HG03460 (cell line): ENCODE results near the gene FHIT.
"Not testable (repeated sequence)": the region's sequence is repeated elsewhere in the genome, so short reads cannot be mapped to it uniquely, and the experiment has no call there.

Experiments
- ATAC-seq: cut with Tn5 transposase; IDR thresholded peaks from one replicate; pipeline ENCODE4 v1.9.1; 2021; ENCODE audit not compliant: unreplicated experiment

FHIT gene

DNA sequence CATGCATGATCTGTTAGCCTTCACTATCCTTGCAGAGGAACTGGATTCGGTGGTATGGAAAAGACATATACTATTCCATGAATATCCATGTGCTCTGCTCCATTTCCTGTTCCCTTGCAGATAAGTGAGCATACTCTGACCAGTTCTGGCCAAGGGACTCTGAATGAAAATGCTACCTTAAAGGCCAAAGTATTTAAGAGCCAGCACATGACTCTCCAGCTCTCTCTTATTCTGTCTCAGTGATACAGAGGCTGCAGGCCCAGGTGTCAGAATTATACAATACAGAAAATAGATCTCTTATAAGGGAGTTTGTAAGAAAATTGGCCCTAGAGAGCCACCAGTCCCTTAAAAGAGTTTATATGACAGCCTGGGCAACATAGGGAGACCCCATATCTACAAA is 1421.7 kb downstream of the FHIT start:
- ATAC-seq = no peak

DNA sequence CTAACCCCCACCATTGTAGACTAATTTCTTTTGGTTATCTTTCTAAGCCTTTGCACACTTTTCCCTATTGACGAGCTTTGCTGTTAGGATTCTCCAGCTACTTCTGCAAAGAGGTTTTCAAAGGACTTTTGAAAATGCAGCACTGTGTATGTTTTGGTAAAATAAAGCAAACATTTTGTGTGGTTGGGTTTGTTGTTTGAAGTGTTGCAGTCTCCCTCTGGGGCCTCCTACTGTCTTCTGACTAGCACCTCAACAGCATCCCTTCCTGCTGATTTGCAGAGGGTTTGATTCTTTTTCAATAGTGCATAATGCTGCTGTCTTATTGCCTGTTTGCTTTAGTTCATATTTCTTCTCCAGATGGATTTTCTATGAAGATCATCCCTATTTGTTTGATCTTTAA is 1426.4 kb downstream of the FHIT start:
- ATAC-seq = no peak

DNA sequence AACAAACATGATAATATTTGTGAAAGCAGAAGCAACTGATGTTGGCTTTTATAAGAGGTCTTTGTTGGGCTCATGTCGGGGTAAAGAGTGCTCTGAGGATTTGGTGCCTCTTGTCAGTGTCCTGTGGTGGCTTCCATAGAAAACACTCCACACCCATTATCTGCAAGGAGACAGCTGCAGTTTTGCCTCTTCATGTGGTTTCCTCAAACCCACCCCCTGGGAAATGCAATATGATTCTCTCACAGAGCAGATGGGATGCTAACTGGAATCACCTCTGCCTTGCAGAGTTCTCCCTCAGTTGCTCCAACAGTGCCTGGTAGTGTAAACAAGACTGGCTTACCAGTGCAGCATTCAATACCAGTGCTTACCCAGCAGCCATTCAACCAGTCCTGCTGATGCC is 1430.0 kb downstream of the FHIT start:
- ATAC-seq = no peak

DNA sequence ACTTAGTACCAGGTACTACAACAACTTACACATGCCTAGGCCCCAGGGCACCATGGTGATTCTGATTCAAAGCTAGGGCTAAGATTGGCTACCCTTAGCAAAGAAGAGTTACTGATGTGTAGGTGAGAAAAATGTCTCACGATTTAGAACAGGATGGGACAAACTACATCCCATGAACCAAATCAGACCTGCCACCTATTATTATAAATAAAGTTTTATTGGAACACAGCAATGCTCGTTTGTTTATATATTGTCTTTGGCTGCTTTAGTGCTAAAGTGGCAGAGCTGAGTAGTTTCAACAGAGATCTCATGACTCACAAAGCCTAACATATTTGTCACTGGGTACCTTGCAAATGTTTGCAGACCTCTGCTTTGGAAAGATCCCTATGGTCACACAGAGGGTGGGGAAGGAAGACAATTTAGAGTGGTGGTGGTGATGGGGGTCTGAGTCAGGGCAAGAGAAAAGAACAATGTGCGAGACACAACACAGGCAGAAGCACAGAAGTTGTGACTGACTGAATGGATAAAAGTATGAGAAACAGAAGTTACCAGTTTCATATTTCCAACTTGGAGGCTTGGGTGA is 1430.8 kb downstream of the FHIT start:
- no peak for ATAC-seq

DNA sequence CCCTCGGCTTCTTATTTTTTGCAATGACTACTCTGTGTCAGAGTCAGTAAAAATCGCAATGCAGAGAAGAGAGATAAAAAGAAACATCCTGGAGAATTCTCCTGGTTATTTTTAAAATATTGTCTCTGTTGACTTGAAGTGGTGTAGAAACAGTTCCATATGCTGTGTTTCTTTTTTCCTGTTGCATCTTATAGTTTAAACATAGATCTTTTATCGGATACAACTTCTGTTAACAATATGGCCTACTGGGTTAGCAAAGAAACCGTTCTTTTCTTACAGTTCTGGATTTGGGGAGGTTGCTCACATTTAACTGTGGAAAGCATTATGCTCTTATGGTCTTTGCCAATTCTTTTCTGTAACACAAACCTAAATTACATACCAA is 1432.3 kb downstream of the FHIT start:
- ATAC-seq = no peak

DNA sequence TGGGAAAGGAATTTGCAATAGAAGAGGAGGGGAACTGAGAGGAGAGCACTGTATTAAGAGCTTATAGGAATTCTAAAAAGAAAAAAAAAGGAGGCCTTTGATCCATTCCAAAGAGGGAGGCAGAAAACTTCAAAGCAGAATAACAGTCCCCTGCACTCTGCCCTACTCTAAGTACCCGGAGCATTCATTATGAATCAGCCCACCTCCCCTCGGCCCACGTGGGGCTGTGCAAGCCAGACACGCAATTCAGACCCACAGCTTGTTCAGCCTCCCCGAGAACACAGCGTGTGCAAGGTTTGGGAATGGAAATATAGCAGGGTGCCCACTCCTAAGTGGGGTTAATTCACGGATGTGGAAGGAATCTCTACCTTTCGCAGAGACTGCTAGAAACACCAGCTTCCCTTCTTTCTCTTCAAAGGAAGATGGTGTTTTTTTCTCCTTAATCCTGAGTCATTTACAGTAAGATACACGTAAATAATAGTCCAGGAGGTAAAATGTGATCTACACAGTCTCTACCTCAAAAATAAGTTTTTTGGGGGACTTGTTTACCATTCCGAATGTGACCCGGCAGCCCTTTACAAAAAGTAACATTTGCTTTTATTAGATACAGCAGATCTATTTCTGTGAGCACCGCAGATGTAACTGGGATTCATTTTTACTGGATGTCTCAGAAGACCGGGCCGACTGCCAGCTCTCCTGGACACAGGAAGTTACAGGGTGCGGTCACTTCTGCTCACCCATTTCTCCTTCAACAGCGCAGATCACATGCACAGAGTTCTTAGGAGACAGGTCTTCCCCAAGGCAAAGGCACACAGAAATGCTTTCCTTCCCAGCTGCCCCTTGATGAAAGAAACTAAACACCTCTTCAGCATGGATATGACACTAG is 1433.0 kb downstream of the FHIT start:
- no peak for ATAC-seq

DNA sequence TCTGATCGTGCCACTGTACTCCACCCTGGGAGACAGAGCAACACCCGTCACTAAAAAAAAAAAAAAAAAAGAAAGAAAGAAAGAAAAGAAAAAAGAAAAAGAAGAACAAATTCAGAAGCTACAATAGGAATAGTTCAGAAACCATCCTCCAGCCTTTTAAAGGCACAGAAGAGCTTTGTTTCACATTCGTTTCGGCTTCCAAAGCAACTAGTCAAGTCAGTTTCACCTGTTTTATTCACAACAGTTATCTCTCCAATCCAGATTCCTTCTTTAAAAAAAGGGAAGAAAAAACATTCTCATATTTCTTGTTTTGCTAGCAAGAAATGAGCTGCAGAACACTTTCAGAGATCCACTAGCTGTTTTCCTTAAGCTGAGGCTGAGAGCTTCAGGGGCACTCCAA is 1433.7 kb downstream of the FHIT start:
- ATAC-seq = no peak

DNA sequence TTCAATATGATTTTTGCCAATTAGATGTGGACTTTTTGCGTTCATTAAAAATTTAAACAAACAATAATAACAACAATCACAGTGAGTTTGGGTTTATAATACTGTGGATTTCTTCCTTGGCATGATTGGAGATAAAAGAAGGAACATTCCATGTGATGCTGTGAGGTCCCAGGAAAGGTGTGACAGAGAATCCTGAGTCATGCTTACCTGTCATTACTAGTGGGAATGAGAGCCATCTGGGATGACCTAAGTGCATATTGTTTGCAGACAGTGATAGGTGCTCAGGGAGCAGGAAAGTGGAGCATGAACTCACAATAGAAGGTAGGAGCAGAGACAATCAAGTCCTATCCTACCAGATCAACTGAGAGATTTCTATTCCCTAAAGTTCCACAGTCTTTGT is 1434.9 kb downstream of the FHIT start:
- no peak for ATAC-seq

DNA sequence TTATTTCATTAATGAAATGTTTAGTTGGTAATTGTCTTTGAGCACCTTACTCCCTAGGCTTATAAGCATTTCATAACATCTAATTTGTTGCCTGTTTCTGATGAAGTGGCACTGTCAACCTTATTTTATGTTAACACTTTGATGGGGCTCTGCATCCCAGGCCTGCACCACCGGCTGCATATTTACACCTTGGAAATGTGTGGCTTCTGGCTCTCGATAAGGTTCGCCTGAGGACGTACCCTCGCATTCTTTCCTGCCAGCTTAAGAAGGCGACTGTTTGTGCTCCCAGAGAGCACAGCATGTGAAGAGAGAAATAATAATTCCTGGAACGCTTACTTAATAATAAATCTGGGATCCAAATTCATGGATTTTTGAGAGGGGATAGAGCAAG is 1438.1 kb downstream of the FHIT start:
- no peak for ATAC-seq

DNA sequence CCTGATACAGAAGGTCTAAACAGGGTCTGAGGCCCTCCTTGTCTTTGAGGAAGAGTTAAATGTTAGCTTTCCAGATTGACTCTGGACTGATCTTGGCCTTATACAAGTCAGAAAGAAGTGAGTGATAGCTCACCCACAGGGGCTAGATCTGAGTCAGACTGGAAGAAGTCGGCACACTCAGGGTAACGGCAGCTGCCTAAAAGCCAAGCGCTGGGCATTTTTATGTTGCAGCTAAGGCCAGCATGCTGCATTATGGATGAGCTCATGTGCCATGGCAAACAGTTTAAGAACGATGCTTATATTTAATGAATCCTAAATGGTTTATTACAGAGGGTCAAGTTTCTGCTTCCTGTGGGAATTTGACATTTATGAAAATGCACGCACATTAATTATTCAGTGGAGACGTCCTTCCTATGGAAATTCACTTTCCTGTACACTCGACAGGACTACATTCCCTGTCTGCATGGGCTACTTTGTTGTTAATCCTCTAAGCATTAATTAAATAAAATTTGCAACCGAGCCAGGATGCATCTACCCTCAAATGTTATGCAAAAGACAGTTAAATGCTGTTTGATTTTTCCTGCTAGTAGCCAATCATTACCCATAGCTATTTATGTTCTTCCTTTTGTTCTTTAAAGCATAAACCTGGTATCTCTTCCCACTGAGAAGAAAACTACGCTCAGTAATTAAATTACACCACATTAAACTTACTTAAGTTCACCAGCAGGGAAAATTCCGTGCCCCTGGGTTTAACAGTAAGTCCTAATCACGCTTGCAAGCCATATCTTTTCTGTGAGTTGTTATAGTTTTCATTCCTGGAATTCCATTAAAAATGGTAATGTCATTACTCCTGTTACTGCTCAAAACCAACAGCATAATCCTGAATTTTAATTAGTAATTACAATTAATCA is 1438.8 kb downstream of the FHIT start:
- ATAC-seq = no peak

DNA sequence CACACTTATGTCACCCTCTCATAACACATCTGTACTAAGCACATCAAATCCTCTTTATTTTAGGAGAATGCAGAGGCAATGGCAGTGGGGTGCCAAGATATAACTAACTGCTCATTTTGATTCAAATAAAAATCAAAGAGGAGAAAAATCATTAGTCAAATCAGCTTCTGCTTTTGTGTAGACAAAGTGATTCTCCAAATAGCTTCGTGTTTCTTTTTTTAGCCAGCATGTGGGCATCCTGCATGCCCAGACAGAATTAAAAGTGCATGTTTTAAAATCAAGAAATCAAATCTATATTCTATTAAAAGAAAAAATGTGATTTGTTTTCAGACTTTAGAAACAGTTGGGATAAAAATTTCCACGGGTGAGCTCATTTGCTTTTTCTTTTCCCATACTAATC is 1440.1 kb downstream of the FHIT start:
- ATAC-seq = no peak

DNA sequence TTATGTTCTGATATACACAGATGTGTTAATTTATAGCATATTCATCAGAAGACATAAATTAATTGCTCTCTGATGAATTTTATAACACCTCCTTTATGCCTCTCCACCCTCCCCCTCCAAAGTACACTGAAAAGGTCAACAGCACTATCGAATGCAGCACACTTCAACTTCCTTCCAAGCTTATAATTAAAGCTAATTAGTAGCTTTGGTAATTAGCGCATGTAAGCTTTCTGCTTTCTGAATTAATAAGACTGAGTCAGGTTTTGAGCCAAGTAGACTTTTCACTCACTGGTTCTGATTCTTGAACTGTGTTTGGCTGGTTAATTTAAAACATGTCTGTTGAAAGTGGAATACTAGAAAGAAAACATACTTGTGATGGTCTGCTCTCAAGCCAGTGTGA is 1440.6 kb downstream of the FHIT start:
- no peak for ATAC-seq

DNA sequence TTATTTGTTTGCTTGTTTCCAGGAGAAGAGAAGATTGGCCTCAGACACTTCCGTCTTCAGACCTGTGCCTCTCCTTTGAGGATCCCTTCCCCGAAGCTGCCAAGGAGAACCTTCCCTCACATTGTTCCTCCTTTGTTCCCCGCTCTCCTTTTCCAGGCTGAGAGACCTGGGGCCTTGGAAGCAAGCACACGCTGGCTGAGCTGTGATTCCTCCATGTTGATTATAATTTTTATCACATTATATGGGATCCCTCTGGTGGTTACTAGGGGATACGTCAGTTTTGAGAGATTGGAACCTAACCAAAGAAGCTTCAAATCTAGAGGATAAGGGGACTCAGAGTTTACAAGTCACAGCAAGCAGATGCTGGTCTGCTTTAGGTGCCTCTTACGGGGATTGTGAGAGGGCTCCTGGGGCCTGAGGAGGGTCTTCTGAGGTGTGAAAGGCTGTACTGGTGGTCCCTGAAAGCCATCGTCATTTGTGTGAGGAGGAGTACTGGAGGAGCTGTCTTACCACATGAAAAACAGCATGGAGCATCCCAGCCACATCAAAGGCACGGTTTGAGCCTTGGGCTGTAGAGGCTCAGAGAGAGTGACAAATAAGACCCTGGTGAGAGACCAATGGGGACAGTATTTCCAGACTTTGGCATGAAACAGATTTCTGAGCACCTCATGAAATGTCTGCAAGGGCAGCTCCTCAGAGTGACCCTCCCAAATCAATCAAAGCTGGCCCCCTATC is 1441.4 kb downstream of the FHIT start:
- ATAC-seq = no peak

DNA sequence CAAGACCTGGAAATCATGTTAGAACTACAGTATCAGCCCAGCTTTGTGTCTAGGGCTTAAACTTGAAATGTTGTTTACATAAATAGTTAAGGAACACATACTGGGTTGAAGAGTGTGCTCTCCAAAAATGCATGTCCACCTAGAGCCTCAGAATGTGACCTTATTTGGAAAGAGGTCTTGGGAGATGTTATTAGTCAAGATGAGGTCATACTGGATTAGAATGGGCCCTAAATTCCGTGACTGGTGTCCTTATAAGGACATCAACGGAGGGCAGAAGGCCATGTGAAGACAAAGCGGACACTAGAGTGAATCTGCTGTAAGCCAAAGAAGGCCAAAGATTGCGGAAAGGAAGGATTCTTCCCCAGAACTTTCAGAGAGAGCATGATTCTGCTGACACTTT is 1442.2 kb downstream of the FHIT start:
- no peak for ATAC-seq

DNA sequence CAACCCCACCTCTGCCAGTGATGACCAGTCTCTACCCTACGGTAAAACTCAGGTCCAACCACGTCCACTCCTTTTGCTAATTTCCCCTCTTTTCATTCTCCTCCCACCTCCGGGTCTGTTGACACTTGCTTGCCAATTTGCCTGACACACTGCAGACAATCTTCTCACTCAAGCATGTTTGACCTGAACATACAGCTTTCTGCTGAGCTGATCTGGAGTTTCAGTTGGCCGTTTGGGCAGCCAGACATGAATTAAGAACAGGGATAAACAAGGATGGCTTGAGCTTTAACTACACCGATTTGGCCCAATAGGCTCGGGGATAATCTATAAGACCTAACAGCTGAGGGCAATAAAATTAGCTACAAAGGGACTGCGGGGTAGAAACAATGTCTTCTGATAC is 1442.8 kb downstream of the FHIT start:
- no peak for ATAC-seq

DNA sequence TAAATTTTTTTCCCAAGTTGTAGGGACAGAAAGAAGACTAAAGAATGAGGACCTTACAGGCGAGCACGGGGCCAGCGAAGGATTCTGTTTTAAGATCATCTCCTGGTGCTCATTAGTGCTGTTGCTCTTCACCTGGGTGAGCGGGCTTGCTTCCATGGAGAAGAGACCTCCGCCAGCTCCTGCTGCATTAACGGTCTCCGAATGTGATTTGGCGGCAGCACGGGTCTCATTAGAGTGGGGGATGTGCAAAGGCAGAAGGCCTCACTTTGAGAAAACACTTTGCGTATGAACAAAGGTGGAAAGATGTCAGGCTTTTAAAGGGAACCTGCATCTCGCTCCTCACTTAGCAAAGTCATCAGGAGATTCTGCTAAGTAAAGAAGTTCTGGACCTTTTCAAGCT is 1448.0 kb downstream of the FHIT start:
- no peak for ATAC-seq

DNA sequence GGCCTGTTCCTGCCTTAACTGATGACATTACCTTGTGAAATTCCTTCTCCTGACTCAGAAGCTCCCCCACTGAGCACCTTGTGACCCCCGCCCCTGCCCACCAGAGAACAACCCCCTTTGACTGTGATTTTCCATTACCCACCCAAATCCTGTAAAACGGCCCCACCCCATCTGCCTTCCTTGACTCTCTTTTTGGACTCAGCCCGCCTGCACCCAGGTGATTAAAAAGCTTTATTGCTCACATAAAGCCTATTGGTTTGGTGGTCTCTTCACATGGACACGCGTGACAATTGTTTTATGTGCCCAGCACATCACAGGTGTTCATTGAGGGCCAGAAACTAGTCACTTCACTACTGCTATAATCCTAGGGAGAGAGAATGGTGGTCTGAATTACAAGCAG is 1448.8 kb downstream of the FHIT start:
- ATAC-seq = not testable (repeated sequence)

DNA sequence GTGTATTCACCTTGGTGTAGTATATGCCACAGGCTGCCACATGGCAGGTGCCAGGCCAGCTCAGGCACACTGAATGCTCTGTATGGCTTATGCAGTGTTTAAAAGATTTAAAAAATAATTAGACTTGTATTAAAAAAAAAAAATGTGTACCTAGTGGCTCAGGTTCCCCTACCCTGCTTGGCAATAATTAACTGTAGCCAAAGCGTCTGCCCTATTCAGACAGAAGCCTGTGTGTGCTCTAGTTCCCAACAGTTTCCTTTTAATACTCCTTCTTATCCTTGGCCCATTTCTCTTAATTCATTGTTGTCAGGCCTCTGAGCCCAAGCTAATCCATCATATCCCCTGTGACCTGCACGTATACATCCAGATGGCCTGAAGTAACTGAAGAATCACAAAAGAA is 1449.2 kb downstream of the FHIT start:
- ATAC-seq = no peak

DNA sequence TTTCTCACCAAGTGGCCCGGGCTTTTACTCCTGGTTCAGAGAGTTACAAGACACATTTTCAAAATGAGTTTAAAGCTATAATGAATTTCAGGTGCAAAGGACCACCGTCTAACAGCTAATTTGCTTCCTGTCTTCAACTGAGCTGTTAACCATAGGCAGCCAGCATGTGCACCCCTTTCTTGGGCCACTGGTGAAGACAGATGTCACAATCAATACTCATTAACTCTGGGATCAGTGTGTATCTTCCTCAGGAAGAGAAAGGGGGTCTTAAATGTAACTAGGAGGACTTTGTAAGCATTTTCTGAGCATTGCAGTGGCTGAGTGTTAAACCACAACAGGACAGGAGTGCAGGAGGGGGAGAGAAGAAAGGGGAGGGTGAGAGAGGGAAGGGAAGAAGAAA is 1450.8 kb downstream of the FHIT start:
- no peak for ATAC-seq

DNA sequence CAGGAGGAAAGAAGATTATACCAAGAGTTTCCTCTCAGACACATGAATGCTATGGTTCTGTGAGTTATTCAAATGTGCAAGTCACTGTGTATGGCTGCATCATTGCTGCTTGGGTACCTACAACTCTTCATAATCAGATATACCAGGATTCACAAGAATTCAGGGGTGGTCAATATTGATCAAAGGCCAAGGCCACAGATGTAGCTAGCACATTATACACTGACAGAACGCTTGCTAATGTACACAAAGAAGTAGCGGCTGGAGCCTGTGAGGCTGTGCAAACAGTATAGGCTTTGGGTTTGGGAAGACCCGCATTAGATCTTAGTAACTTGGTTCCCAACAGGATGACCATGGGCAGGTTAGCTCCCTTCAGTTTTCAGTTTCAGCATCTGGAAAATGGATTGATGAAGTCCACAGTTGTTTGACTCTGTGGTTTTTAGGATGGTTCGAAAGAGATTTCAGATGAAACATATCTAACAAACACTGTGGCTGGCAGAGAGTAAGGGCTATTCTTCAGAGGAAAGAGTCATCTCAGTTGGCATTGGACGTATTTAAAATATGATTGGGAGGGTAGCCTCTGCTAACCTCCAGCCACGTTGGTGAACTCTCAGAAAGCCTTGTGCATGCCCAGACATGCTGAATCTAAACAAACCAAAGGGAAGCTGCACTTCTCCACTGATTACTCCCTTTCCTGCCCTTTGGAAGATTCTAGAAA is 1452.7 kb downstream of the FHIT start:
- ATAC-seq = no peak

DNA sequence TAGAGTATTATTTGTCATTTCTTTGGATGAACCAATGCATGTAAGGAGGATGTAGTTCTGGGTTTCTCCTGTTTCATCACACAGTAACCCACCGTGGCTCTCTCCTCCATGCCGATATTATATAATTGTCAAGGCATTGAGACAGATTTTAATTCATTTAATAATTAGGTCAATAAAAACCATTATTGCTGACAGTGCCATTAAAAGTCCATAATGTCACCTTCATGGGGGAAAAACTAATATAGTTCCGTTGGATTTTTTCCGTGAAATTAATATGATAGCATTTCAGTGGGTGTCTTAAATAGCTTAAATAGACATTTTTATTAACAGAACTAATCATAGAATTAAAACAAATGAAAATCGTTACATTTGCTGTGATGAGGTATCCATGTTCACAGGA is 1453.7 kb downstream of the FHIT start:
- no peak for ATAC-seq
